ENCODE results near the gene CEP70.
"Not testable (repeated sequence)": the region's sequence is repeated elsewhere in the genome, so short reads cannot be mapped to it uniquely, and the experiment has no call there.

The CEP70 gene

DNA sequence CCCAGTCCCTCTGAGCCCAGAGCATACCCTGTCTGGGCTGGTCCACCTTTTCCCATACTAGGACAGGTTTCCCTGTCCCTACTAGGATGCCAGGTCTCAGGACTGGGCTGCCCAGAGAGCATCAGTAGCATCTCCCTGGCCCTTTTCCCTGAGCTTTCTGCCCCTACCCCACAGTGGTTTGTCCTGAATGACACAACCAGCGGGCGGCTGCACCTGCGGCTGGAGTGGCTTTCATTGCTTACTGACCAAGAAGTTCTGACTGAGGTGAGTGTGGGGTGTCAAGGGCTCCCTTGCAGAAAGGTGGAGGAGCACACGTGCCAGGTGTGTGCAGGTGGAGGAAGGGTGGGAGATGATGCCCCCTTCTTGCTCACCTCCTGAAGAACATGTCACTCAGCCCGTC lies 126.1 kb downstream of the CEP70 start:
- no peak for DNase-seq

DNA sequence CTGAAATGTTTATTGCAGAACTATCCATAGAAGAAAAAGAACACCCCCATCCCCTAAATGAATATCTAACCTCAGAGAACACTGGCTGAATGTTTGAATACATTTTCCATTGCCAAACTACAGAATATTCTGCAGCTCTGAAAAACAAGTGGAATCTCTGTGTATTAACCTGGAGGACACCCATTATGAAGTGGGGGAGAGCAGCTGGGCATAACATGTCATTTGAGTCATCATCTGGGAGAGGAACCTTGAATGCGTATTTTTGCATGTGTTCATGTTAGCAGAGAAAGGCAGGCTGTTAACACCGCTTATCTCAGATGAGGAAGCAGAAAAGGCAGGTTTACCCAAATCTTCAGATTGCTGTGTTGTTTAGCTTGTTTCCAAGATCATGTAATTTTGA lies 128.1 kb downstream of the CEP70 start:
- no peak for DNase-seq

DNA sequence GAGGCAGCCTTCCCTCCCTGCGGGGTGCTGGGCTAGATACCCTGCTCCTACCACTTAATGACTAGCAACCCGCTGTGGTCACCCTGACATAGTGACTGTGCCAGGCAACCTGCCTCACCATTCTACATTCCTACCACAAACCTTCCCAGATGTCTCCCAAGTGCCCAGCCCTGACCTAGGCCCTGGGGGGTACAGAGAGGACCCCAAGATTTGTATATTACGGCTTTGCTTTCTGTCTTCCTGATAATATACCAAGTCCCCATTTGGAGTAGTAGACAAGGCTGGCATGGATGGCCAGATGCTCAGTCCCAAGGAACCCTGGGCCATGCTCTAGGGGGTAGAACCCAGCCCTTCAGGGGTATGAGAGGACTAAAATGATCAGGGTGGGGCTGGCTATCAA lies 128.6 kb downstream of the CEP70 start:
- no peak for DNase-seq

DNA sequence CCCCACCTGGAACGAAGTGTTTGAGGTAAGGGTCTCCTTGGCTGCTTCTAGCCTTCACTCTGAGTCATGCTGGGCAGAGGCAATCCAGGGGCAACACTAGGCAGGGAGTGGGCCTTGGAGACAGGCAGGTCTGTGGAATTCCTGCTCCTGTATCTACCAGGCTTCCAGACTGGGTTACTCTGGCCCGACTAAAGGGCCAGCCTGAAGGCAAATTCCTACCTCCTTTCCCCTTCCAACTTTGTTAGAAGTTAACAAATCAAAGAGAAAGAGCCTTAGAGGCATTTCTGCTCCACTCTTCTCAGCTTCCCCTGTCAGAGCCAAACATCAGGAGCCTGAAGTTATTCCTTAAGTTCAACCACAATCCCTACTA lies 129.6 kb downstream of the CEP70 start:
- no peak for DNase-seq

DNA sequence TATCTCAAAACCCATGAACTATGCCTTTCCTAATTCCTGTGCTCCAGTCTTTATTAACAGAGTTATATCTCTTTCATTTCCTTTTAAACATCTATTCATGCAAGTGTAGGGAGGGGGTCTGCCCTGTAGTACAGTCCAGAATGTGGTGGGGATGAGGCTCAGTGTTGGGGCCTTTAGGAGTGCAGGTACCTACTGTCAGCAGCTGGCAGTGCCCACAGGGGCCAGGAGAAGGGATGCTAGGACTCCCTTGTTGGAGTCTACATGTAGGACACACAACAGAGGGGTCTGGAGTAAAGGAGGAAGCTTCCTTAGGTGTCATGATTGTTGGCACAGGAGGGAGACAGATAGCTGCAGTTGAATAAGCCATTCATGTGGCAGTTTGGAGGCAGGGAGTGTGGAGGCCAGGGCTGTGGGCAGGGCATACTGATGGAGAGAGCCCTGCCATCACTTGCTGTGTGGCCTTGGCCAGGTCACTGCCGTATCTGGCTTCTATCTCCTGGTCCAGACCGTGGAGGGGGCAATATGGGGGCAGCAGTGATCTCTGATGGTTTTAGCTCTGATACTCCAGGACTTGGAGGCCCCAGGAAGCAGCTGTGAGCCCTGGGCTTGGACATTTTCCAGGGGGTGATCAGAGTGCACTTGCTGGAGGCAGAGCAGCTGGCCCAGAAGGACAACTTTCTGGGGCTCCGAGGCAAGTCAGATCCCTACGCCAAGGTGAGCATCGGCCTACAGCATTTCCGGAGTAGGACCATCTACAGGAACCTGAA lies 130.2 kb downstream of the CEP70 start:
- DNase-seq: no peak

DNA sequence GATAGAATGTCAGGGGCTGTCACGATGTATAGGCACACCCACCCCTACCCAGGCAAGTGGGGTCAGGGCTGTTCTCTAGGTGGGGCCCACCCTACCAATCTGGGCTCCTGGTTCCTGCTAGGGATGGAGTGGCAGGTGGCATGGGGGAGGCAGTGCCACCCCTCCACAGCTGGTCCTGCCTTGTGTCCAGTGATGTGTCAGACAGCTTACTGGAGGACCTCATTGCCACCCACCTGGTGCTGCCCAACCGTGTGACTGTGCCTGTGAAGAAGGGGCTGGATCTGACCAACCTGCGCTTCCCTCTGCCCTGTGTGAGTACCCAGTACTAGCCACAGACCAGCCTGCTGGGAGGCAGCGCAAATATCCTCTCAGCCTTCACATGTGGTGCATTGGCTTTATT lies 132.2 kb downstream of the CEP70 start:
- DNase-seq: no peak

DNA sequence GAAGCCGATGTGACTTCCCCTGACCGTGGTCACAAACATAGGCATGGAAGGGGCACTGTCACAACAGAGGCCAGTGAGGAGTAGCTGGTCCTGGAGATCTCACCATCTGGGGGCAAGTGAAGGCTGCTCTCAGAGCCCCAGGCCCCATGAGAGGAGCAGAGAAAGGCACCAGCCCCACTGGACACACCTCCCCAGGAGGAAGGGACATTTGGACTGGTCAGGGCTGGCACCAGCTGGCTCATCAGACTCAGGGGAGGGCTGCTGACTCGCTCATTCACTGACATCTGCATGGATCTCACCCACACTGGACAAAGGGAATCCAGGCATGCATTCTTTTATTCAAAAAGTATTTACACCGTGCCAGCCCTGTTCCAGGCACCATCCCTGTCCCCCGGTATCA lies 132.8 kb downstream of the CEP70 start:
- no peak for DNase-seq

DNA sequence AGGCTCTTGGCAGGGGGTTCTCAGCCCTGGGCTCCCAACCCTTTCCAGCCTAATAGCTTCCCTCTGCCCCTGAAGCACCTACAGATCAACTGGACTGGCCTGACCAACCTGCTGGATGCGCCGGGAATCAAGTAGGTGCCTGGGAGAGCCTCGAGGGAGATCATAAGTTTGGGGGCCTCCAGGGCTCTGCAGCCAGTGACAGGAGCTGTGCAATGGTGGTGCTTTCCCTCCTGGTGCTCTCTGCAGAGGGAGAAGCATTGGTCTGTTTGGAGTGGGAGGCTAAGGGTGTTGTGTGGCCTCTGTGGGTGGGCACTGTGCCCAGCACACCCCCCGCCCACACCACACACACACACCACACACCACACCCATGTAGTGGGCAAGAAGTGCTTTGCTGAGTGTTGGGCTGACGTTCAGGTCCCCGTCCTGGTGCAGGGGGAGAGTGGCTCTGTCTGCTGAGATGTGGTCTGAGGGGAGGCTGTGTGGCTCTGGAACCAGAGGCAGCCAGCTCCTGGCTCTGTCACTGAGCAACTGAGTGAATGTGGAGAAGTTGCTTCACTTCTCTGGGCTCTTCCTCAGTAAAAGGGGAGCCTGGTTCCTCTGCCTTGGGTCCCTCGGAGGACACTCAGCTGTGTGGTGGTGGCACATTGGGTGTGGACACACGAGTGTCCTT lies 133.4 kb downstream of the CEP70 start:
- DNase-seq: no peak

DNA sequence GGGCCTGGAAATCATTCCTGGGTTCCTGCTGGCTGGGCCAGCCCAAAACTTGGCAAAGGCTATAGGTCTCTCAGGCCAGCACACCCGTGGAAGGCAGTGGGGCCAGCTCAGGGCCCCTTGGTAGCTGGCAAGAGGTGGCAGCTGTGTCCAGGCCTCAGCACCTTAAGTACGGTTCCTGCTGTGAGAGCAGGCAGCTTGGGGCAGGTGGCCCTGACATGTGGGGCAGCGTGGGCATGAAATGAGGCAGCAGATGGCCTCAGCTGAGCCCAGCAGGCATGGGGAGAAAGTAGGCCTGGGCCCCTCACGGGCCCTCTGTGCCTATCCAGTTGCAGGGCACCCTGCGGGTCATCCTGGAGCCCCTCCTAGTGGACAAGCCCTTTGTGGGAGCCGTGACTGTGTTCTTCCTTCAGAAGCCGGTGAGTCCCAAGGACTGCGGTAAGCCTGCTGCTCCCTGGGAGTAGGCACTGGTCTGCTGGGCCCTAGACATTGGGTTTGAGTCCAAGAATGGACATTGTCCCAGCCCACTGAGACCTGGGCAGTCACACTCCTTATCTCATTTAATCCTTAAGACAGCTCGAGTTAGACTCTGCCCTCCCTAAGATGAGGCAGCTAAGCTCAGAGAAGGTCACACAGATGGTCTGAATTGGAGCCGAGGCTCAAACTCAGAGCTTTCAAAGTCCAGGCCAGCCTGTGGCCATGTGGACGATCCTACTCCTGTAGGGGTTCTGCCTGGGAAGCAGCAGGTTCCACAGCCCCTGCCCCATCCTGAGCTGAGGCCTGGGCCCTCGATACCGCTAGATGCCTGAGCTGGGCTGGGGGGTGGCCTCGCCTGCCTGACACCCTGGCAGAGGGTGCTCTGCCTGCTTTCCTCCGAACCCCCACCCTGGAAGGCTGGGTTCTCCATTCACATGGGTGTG lies 134.2 kb downstream of the CEP70 start:
- no peak for DNase-seq

DNA sequence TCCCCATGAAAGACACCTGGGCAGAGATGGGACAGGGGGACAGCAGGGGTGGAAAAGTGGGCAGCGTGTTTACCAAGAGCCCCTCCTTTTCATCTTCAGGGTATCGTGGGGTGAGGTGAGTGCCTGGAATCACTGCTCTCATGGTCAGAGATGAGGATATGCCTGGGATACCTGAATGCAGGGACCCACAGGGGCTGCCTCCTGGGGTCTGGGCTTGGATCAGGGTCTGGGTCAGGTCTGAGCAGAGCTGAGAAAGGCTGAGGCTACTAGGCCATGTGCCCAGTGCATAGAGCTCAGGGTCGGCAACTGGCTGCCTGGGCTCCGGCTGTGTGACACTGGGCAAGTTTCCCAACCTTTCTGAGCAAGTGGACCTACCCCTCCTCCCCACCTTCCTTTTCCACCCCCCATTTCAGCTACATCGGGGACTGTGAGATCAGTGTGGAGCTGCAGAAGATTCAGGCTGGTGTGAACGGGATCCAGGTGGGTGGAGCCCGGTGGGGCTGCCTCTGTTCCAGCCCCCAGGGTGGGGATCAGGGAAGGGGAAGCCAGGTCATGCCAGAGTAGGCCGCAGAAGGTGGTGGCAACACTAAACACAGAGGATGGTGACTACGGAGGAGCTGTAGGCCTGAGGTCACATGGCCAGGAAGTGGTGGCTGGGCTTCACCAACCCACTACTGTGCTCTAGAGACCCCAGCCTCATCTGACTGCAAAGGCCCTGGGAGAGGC lies 135.1 kb downstream of the CEP70 start:
- no peak for DNase-seq

DNA sequence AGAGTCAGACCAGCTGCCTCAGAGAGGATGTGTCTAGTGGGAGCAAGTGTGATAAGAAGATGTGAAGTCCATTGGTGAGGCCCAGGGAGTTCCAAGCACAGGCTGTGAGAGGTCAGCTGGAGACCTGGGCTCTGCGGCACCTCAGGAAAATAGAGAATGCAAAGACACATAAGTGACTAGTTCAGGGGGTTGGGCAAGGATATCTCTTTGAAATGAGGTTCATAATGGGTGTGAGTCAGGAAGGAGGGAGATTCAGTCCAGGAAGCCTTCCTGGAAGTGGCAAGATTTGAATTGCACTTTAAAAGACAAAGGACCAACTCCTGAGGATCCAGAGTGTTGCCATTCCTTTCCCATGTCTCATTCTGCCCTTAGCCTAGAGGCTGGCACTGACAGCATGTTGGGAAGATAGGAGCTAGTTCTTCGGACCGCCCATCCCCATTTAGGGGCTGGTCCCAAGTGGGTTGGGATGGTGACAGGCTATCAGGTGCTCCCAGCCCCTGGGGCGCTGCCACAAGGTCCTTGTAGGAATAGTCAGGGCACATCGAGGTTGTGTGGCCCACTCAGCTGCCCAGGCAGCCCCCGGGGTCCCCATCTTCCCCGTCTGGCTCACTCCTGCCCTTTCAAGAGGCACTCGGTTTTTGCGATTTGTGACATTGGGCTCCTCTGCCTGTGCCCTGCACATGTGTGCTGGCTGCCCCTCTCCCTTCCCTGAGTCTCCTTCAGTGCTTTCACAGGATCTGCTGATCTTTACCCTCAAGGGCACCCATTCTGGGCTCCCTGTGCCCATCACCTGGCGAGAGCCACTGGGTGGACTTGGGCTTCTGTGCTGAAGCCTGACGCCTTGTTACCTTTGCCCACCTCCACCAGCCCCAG lies 136.0 kb downstream of the CEP70 start:
- no peak for DNase-seq

DNA sequence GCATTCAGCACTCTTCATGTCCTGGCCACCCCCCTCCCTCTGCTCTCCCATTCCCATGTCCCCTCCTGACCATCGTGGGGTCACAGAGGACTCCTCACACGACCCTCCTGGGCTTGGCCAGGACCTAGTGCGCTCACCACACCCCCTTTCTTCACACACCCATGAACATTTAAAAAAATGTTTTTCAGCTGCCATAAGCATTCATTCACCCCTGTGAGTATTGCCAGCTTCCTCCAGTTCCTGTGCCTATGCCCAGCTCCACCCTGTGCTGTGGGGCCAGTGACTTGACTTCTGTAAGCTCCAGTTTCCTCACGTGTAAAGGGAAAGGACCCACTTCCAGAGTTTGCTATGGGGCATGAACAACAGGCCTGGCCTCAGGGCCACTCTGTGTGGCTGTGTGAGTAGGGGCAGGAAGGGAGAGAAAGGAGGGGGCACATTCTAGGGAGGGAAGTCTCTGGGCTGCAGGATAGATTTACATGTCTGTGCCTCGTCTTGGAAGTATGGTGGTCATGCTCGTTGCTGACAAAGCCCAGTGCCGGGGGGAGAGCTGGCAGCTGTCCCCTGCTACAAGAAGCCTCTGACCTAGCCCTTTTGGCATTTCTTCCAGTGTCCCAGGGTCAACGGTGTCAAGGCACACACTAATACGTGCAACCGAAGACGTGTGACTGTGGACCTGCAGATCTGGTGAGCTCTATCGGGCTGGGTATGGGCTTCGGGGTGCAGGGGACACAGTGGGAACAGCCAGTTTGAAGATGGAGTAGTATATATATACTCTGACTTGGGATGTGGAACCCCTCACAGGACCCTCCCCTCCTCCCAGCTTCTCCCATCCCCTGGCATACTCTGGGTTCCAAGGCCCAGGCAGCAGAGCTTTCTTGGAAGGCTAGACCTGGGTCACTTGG lies 136.8 kb downstream of the CEP70 start:
- DNase-seq: no peak

DNA sequence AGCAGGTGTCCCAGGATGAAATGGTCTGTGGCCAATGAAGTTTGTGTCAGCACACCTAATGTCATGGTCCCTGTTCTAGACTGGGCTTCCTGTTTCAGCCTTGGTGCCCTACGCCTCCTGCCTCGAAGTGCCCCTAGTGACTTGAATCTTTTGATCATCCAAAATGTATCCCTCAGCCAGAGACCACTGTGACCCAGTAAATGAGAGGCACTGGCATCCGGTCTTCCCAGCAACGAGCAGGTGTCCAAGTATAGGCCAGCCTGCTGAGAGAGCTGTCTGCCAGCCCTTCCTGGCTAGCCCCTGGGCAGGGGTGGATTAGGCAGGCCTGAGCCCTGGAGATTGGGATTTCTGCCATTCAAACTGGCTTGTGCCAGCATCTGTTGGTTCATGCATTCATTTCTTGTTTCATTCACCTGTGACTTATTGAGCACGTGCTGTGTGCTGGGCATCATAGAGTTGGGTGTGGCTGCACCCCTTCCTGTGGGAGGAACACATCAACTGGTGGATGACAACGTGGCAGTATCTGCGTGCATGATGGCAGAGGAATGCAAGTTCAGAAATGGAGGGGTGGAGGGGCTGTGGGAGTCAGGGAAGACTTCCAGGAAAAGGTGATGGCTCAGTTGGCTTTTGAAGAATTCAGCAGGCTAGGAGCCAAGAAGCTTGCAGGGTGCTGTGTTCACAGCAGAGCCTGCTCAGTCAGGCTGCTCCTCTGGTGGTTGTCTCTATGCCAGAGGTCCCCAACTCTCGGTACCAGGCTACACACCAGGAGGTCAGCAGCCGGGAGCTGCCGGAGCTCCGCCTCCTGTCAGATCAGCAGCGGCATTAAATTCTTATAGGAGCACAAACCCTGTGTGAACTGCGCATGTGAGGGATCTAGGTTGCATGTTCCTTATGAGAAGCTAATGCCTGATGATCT lies 138.0 kb downstream of the CEP70 start:
- no peak for DNase-seq

DNA sequence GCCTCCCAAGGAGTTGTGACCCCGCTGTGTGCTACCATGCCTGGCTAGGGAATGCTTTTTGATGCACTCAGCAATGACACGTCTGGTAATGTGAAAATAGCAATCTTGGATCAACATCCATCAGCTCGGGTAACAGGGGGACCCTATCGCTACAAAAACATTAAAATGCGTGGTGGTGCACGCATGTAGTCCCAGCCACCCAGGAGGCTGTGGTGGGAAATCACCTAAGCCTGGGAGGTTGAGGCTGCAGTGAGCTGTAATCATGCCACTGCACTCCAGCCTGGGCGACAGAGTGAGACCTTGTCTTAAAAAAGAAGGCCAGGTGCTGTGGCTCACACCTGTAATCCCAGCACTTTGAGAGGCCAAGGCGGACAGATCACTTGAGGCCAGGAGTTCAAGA lies 140.1 kb downstream of the CEP70 start:
- DNase-seq: not testable (repeated sequence)

DNA sequence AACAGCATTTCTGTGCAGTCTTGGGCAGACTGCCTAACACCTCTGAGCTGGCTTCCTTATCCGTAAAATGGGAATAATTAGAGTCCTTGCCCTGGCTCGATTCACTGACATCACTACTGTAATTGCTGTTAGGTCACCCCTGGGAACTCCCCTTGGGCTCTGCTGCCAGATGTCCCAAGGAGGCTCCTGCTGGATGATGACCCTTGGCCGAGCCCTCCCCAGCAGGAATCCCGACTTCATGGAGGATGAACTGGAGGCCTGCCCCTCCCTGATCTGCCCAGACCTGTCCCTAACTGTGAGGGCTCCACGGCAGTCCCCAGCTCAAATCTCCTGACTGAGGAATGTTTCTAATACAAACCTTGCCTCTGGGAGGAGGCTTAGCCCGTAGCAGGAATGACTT lies 141.6 kb downstream of the CEP70 start:
- no peak for DNase-seq

DNA sequence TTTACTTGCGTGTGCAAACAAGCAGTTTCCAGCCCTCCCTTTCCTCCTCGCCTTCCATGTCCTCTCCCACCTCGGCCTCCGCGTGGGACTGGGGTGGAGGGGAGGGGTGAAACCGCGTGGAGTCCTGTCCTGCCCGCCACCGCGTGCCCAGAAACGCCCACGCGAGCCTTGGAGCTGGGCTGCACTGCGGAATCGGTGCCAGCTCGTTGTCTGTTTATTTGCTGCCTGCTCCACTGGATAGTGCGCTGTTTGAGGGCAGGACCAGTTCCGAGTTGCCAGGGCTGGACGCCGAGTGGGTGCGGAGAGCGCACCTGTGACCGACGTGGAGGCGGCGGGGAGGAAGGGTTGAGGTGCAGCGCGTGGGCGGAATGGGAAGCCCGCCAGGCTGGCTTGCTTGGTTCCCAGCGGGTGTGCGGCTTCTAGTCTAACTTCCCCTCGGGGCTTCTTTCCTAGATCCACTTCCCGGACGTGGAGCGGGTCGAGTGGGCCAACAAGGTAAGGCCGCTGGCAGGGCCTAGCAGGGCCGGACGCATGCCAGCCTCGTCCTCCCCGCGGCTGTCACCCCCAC lies 142.4 kb downstream of the CEP70 start:
- DNase-seq: no peak

DNA sequence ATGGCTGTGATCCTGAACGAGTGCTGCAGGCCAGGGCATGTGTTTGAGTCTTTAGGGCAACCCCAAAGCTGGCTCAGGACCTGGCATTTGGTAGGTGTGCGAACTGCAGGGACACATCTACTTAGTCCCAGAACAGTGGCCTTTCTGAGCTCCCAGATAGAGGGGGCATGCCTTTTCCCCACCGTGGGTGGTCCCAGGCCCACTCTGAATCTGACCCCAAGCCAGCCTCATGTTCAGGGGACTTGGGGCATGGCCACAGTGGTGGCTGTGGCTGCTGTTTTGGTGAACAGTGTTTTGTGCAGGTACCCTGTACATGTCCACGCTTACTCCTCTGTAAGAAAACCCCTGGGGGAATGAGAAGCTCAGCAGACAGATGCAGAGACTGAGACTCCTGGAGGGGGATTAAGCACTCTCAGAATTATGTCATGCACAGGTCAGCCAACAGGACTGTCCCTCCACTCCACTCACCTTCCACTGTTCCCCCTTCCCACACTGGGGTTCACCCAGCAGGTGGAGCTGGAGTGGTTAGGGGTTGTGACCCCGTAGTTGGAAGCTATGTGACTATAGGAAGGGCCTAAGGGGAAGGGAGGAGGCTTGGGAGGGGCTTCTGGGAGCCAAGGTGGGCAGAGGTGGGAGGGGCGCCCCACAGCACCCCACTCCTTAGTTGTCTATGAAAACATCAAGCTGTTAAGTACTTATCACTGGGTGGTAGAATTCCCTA lies 143.2 kb downstream of the CEP70 start:
- DNase-seq: no peak

DNA sequence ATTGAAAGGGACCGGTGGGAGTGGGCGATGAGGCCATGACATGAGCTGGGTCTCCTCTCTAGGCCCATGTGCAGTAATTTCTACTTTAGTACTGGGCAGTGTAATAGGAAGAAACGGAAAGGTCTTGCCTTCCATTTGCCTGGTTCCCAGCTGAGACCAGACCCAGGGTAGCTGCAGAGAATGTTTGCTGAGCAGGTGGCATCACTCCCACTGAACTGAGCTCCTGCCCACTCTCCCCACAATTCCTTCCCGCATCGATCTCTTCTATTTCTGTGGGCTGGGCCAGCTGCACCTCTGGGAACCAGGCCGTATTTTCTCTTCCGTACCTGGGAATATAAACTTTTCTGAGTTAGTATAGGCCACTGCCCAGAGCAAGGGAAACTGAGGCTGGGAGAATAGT lies 143.9 kb downstream of the CEP70 start:
- DNase-seq: no peak

DNA sequence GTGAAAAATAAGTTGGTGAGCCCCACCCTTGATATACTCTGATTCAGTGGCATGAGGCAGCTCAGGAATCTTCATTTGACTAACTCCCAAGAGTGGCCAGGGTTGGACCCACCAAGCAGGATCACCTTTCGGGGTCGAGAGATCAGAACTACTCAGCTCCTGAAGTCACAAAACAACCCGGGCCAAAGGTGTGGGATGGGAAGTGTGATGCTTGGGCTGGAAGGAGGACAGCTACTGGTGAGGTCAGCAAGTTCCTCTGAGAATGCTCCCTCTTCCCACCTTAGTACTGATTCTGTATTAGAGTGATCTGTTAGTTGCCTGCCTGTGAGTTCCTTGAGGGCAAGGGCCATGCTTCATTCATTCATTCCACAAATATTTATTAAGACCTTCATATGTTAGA lies 144.6 kb downstream of the CEP70 start:
- no peak for DNase-seq
